Choroid plexus epithelial cell (primary cell): ENCODE data around the gene PI4KA.
"Not testable (repeated sequence)": the region's sequence is repeated elsewhere in the genome, so short reads cannot be mapped to it uniquely, and the experiment has no call there.

Experiments used
- DNase-seq: peaks from one replicate; pipeline ENCODE4 v3.0.0-alpha.2; 2010; ENCODE audit warnings: low read depth
- H3K4me3 ChIP-seq: 2 replicates; pipeline ENCODE4 v1.5.1; 2011; ENCODE audit warnings: low read depth, mild to moderate bottlenecking, control low read depth, low read length, moderate library complexity
- TF ChIP-seq, protein P1 (sequence below): conservative IDR thresholded peaks from 2 replicates; pipeline ENCODE4 v1.5.1; 2011; ENCODE audit warnings: low read depth, mild to moderate bottlenecking, control low read depth, inconsistent platforms, low read length, moderate library complexity

The PI4KA gene

DNA sequence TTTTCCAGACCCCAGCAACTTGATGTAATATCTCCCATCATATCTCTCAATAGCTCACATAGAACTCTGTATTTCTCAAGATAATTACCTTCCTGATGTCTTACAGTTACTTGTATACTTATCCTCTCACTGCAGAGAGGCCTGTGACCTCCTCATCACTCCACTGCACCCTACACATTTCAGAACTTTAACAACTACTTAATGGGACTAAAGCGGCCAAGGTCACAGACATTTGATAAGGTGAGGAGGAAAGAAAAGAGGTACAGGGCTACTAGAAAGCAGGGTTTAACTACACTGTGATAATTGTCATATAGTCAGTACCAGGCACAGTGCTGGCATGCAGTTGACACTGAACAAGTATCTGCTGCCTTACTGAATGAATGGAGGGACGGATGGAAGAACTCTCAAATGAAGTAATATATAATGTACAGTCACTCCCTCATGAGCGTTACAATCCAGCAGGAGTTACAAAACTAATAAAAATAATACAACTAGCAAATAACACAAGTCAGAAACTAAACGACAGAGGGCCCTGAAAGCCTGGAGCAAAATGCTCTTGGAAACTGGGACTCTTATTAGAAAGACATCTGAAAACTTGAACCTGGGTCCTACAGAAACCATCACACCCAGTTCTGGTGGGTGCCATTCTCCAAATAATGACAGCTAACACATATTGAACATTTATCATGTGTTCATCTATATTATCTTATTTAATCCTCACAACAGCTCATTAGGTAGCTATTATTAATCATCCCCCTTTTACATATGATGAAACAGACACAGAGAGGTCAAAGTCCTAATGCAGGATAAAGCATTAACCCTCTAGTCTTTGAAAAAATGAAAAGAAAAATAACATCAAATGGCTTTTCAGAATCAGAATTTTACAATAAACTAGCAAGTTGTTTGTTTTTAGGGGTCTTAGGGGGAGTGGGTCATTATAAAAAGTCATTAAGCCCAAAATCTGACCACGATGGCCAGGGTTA is 14.3 kb downstream of the PI4KA start:
- TF ChIP-seq, protein P1, sequence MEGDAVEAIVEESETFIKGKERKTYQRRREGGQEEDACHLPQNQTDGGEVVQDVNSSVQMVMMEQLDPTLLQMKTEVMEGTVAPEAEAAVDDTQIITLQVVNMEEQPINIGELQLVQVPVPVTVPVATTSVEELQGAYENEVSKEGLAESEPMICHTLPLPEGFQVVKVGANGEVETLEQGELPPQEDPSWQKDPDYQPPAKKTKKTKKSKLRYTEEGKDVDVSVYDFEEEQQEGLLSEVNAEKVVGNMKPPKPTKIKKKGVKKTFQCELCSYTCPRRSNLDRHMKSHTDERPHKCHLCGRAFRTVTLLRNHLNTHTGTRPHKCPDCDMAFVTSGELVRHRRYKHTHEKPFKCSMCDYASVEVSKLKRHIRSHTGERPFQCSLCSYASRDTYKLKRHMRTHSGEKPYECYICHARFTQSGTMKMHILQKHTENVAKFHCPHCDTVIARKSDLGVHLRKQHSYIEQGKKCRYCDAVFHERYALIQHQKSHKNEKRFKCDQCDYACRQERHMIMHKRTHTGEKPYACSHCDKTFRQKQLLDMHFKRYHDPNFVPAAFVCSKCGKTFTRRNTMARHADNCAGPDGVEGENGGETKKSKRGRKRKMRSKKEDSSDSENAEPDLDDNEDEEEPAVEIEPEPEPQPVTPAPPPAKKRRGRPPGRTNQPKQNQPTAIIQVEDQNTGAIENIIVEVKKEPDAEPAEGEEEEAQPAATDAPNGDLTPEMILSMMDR: no peak
- DNase-seq: no peak
- H3K4me3 ChIP-seq: no peak overlapping the region

DNA sequence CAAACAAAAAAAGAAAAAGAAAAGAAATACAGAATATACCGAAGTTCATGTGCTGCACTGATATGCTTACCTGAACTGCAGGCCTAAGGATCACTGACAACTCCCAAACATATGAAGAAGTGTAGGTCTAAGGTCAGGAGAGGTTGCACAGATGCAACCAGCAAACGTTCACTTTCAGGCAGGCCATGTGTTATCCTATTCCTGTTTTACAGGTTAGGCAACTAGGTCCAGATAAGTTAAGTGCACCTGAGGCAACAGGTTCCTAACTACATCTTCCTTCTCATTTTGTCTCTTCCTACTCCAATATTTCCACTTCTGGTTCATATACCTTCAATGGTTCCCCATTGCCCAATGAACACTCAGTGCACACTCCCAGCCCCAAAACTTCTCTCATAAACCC is 15.1 kb downstream of the PI4KA start:
- TF ChIP-seq, protein P1: no peak
- DNase-seq: no peak
- H3K4me3 ChIP-seq: no peak overlapping the region

DNA sequence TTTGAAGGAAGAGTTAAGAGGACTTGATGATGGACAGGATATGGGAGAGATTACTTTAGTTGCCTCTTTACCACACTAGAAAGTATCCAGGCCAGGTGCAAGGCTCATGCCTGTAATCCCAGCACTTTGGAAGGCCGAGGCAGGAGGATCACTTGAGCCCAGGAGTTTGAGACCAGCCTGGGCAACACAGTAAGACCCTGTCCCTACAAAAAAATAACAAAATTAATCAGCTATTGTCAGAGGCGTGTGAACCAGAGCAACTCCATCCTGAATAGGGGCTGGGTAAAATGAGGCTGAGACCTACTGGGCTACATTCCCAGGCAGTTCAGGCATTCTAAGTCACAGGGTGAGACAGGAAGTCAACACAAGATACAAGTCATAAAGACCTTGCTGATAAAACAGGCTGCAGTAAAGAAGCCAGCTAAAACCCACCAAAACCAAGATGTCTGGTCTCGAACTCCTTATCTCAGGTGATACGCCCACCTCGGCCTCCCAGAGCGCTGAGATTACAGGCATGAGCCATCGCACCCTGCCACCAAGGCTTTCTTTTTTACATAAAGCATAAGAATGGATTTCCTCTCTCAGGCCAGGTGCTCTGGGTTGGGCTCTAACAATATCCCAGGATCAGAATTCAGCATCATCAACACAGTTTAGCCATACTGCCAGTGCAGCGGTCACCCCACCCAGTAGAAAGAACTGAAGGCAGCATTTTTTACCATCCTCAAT is 17.8 kb downstream of the PI4KA start:
- no peak overlapping the region for H3K4me3 ChIP-seq
- TF ChIP-seq, protein P1: no peak
- no peak for DNase-seq

DNA sequence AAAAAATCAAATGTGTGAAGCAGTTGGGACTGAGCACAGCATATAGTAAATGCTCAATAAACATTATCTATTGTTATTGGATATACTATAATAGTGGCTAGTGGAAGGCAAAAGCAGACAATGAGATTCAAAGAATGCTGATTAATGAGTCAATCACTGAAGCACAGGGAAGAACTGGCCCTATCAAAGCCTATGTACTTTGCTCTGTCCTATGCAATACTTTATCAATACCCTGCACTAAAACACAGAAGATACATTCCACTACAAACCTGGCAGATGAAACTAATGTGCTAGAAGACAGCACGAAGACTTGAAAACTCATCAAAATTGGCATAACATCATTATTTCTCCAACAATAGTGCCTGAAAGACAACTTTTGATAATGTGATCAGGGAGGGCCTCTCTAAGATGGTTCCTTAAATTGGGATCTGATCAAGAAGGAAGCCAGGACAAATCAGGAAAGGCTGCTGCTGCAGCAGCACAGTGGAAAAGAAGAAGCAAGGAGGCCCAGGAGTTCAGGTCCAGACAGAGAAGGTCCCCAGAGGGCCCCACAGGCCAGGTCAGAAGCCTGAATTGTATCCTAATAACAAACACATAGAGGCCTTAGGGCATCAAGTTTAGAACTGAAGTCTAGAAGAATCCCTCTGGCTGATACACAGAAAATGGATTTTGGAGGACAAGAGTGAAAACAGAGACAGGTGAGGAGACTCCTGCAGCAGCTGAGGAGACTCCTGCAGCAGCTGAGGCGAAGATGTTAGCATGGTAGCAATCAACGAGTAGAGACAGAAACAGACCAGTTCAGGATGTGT is 18.6 kb downstream of the PI4KA start:
- TF ChIP-seq, protein P1: no peak
- no peak for DNase-seq
- no peak overlapping the region for H3K4me3 ChIP-seq

DNA sequence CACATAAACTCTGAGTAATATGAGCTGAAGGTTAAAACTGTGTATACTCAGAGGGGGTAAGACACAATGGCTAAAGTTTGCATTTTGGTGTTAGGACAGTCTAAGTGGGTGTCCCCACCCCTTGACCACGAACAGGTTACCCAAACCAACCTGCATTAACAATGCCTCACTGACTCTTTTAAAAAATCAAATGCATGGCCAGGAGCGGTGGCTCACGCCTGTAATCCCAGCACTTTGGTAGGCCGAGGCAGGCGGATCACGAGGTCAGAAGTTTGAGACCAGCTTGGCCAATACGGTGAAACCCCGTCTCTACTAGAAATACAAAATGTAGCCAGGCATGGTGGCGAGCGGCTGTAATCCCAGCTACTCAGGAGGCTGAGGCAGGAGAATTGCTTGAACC is 19.3 kb downstream of the PI4KA start:
- not testable (repeated sequence) for DNase-seq, H3K4me3 ChIP-seq

DNA sequence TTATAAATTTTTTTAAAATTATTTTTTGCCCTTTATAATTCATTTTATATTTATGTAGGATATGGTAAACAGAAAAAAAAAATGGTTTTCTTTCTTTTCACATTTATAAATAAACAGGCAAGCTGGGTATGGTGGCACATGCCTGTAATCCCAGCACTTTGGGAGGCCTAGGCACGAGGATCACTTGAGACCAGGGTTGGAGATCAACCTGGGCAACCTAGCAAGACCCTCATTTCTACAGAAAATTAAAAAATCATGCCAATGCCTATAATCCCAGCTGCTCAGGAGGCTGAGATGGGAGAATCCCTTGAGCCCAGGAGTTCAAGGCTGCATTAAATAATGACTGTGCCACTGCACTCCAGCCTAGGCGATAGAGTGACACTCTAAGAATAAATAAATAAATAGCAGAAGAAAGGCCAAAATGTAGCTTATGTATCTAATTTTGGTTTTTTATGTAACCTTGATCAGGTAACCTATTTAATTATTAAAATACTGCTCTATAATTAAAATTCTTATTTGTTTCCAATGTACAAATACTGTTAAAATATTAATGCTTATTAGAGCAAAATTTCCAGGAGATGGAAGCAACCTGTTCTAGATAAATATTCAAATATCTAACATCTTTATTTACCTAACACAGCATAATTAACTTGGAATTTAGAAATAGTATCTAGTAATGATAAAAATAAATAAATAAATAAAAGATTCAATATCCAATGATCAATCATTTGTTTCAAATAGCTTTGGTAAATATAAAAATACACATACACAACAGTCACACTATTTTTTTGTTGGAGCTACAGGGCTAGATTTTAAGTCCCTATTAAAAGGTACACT is 21.4 kb downstream of the PI4KA start:
- no peak overlapping the region for H3K4me3 ChIP-seq
- DNase-seq: no peak
- TF ChIP-seq, protein P1: no peak
